Stimulated activated naive CD4-positive, alpha-beta T cell treated with Interleukin-2 at 50 U/mL for 16 hours (primary cell): ENCODE results near the gene RNF20.
"Not testable (repeated sequence)": the region's sequence is repeated elsewhere in the genome, so short reads cannot be mapped to it uniquely, and the experiment has no call there.

Experiments
- DNase-seq: peaks from one replicate; lab custom pipeline; 2025; lab: John Stamatoyannopoulos, UW

RNF20 gene

GRCh38 chr9:101587332-101588043, 53.8 kb downstream of the RNF20 start:
- no peak for DNase-seq

- DNase-seq, result not testable (repeated sequence)
These were observed 56.4 kb downstream of the RNF20 start for GRCh38 chr9:101590074-101590473.

- no peak for DNase-seq
These were observed 57.2 kb downstream of the RNF20 start for GRCh38 chr9:101590901-101591300.

GRCh38 chr9:101591787-101592446, 58.3 kb downstream of the RNF20 start:
- no peak for DNase-seq

- DNase-seq, result no peak
These were observed 59.1 kb downstream of the RNF20 start for GRCh38 chr9:101592788-101593187.

- DNase-seq, result no peak
These were observed 59.7 kb downstream of the RNF20 start for GRCh38 chr9:101593345-101593744.

GRCh38 chr9:101594796-101595195, 61.1 kb downstream of the RNF20 start, which contains the start of gene PPP3R2:
Gene PPP3R2, minus strand, starts transcription at chr9:101594969. Its CDS starts 48 bp downstream, at chr9:101594921.
- no peak for DNase-seq

GRCh38 chr9:101601904-101602765, 68.5 kb downstream of the RNF20 start:
- no peak for DNase-seq

GRCh38 chr9:101604296-101604695, 70.6 kb downstream of the RNF20 start:
- no peak for DNase-seq

- no peak for DNase-seq
These were observed 71.9 kb downstream of the RNF20 start for GRCh38 chr9:101605547-101605946.
